ENCODE measurements around the gene CR1L.

GRCh38 chr1:207649210-207649753 is 4.3 kb downstream of the CR1L start:
- TF ChIP-seq EZH2 (IDR thresholded peaks at IDR 0.05; ENCODE audit: low read depth, unreplicated experiment) (no peak), CTCF (conservative IDR thresholded peaks at IDR 0.05; ENCODE audit: low read depth in 2 of 2) (no peak), POLR2AphosphoS5 (IDR thresholded peaks at IDR 0.05; ENCODE audit: low read depth) (no peak), CREB1 (CRISPR knock-in tag; IDR thresholded peaks at IDR 0.05; ENCODE audit: low read depth) (no peak), JUNB (IDR thresholded peaks at IDR 0.05; ENCODE audit: unreplicated experiment) (no peak), REST (IDR thresholded peaks at IDR 0.05; ENCODE audit: unreplicated experiment) (no peak), ETS1 (IDR thresholded peaks at IDR 0.05) (no peak), ZNF331 (CRISPR knock-in tag; IDR thresholded peaks at IDR 0.05; ENCODE audit: low read depth) (no peak), EZH2phosphoT487 (IDR thresholded peaks at IDR 0.05; ENCODE audit: unreplicated experiment) (no peak), ZNF114 (CRISPR knock-in tag; IDR thresholded peaks at IDR 0.05) (no peak), ZNF462 (CRISPR knock-in tag; IDR thresholded peaks at IDR 0.05) (no peak), NANOG (IDR thresholded peaks at IDR 0.05; ENCODE audit: borderline replicate concordance) (no peak), STAT1 (IDR thresholded peaks at IDR 0.05; ENCODE audit: unreplicated experiment) (no peak)
